CD4-positive, CD25-positive, alpha-beta regulatory T cell (primary cell): Measurements from ENCODE around the gene TLCD1. TPM values are rescaled to one million over a fixed set of nuclear protein-coding genes. Genes with fewer than 3 reads are reported as not detected.

ENCODE experiments used
- ATAC-seq, 2 donors: fragments of 150-1000 bp; cut with Tn5 transposase; one replicate each; pipeline ENCODE4 v1.10.0; 2021; ENCODE audit warnings: low read depth in 2 of 2, moderate number of reproducible peaks in 2 of 2, moderate library complexity in 1 of 2
- DNase-seq, 3 donors: peaks; one replicate each; pipeline versions ENCODE4 v3.0.0 to v3.0.0-alpha.2; 2012 to 2022; ENCODE audit warnings: mixed read lengths in 1 of 3
- H3K27ac ChIP-seq: one replicate; pipeline ENCODE4 v1.7.0; 2013; ENCODE audit warnings: mild to moderate bottlenecking, low read length; ENCODE audit not compliant: insufficient read depth, poor library complexity, severe bottlenecking
- H3K27me3 ChIP-seq: one replicate; pipeline ENCODE4 v1.7.0; 2013; ENCODE audit warnings: low read length; ENCODE audit not compliant: control insufficient read depth, insufficient read depth
- H3K36me3 ChIP-seq: one replicate; pipeline ENCODE4 v1.7.0; 2013; ENCODE audit warnings: mild to moderate bottlenecking, low read length, moderate library complexity; ENCODE audit not compliant: control insufficient read depth, insufficient read depth
- H3K4me1 ChIP-seq: 2 replicates; pipeline ENCODE4 v1.7.0; 2013; ENCODE audit warnings: mild to moderate bottlenecking, low read length; ENCODE audit not compliant: insufficient read depth, control insufficient read depth, poor library complexity, severe bottlenecking
- H3K4me3 ChIP-seq: one replicate; pipeline ENCODE4 v1.7.0; 2013; ENCODE audit warnings: low read depth, mild to moderate bottlenecking, low read length, moderate library complexity
- H3K9me3 ChIP-seq, 2 experiments: 1 replicate in 1 of 2; 2 replicates in 1 of 2; pipeline ENCODE4 v1.7.0; 2013; ENCODE audit warnings: low read length in 2 of 2, mild to moderate bottlenecking in 1 of 2, moderate library complexity in 1 of 2; ENCODE audit not compliant: control insufficient read depth in 2 of 2
- H3K27ac Mint-ChIP-seq, 3 donors: one replicate each; pipeline ENCODE4 v1.8.0; 2020 to 2022; ENCODE audit warnings: mild to moderate bottlenecking in 3 of 3, mixed read lengths in 3 of 3, moderate library complexity in 2 of 3
- H3K27me3 Mint-ChIP-seq: one replicate; pipeline ENCODE4 v1.8.0; 2022; ENCODE audit warnings: mild to moderate bottlenecking, mixed read lengths
- H3K36me3 Mint-ChIP-seq: one replicate; pipeline ENCODE4 v1.8.0; 2020; ENCODE audit warnings: mixed read lengths
- H3K4me1 Mint-ChIP-seq, 4 donors: one replicate each; pipeline ENCODE4 v1.8.0; 2020 to 2022; ENCODE audit warnings: mixed read lengths in 4 of 4, mild to moderate bottlenecking in 1 of 4
- H3K4me3 Mint-ChIP-seq, 4 donors: one replicate each; pipeline ENCODE4 v1.8.0; 2020 to 2022; ENCODE audit warnings: mild to moderate bottlenecking in 4 of 4, mixed read lengths in 4 of 4, moderate library complexity in 3 of 4
- H3K9me3 Mint-ChIP-seq, 7 donors: one replicate each; pipeline ENCODE4 v1.8.0; 2020 to 2022; ENCODE audit warnings: mixed read lengths in 7 of 7, mild to moderate bottlenecking in 3 of 7, moderate library complexity in 2 of 7
- polyA plus RNA-seq, 4 donors: library from polyadenylated mRNA; unstranded; fragments of 300-500 nt; fragmentation: Illumina TruSeq; gene quantifications; one replicate each; pipeline ENCODE4 v1.2.3, GENCODE V29; 2021
- total RNA-seq: library from RNA; stranded (reverse); gene quantifications from one replicate; pipeline ENCODE4 v1.2.3, GENCODE V29; 2022

Gene TLCD1
- total and polyA plus RNA-seq, 5 donors from 2014 or later = 1.3 TPM; not detected in 4

- no peak for ATAC-seq
- Histone ChIP-seq H3K27me3 (no peaks in the 10 kb centered on the region), H3K27ac (no peak overlapping the region), H3K4me1 (no peaks in the 10 kb centered on the region), H3K9me3 (no peaks in the 10 kb centered on the region), H3K4me3 (no peak overlapping the region), H3K36me3 (peaks cover 90% of the 10 kb centered on the region)
- DNase-seq = no peak
- Mint-ChIP-seq H3K27ac (no peak overlapping the region), H3K27me3 (no peaks in the 10 kb centered on the region), H3K4me3 (no peak overlapping the region), H3K4me1 (peaks cover 0 to 2% (median 0%) of the 10 kb centered on the region in 4 donors), H3K9me3 (peaks cover 0 to 2% (median 0%) of the 10 kb centered on the region in 7 donors), H3K36me3 (peaks cover 47% of the 10 kb centered on the region)
Measured at GRCh38 chr17:28698253-28698941, 27.6 kb downstream of the TLCD1 start.

- ATAC-seq (no peak), DNase-seq (no peak)
- no peaks in the 10 kb centered on the region for H3K4me1 ChIP-seq
- H3K27me3 Mint-ChIP-seq = no peaks in the 10 kb centered on the region
- peaks cover 41% of the 10 kb centered on the region for H3K36me3 Mint-ChIP-seq
- H3K36me3 ChIP-seq = peaks cover 80% of the 10 kb centered on the region
- H3K4me3 Mint-ChIP-seq = no peak overlapping the region
- no peak overlapping the region for H3K4me3 ChIP-seq
- no peaks in the 10 kb centered on the region for H3K9me3 Mint-ChIP-seq
- H3K4me1 Mint-ChIP-seq = peaks cover 0 to 2% (median 0%) of the 10 kb centered on the region in 4 donors
- H3K27ac ChIP-seq = no peak overlapping the region
- no peaks in the 10 kb centered on the region for H3K9me3 ChIP-seq
- H3K27me3 ChIP-seq = no peaks in the 10 kb centered on the region
- H3K27ac Mint-ChIP-seq = peak overlapping the region in 1 of 3 donors; percentile 65
Measured at GRCh38 chr17:28693869-28694268, 32.2 kb downstream of the TLCD1 start.

GRCh38 chr17:28689011-28689410 lies 37.0 kb downstream of the TLCD1 start:
- Mint-ChIP-seq H3K4me3 (no peak overlapping the region), H3K36me3 (peaks cover 49% of the 10 kb centered on the region), H3K9me3 (no peaks in the 10 kb centered on the region), H3K27me3 (no peaks in the 10 kb centered on the region), H3K4me1 (peaks cover 0 to 2% (median 0%) of the 10 kb centered on the region in 4 donors), H3K27ac (no peak overlapping the region)
- H3K4me1 ChIP-seq = no peaks in the 10 kb centered on the region
- no peaks in the 10 kb centered on the region for H3K9me3 ChIP-seq
- H3K27me3 ChIP-seq = no peaks in the 10 kb centered on the region
- H3K36me3 ChIP-seq = peaks cover 86% of the 10 kb centered on the region
- H3K27ac ChIP-seq = no peak overlapping the region
- DNase-seq (no peak), ATAC-seq (no peak)
- H3K4me3 ChIP-seq = no peak overlapping the region

DNA sequence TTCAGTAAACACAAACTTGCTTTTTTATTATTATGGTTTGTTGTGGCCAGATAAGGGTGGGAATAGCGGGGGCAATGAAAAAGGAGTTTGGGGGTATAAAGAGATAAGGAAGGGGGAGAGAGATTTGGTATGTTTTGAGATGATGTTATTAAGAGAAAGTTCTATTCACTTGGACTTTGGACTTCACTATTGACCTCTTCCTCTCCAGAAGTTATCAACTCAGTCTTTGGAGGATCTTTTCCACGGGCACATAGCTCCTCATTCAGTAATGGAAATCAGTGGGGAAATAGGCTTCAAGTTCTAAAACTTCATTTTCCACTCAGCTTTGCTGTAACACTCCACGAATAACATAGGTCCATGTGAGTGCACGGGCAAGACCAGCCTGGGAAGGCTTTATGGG lies 37.6 kb downstream of the TLCD1 start:
- no peak overlapping the region for H3K4me3 ChIP-seq
- no peaks in the 10 kb centered on the region for H3K27me3 ChIP-seq
- peaks cover 0 to 2% (median 0%) of the 10 kb centered on the region in 4 donors for H3K4me1 Mint-ChIP-seq
- peak overlapping the region in 1 of 3 donors; percentile 49 for H3K27ac Mint-ChIP-seq
- H3K36me3 ChIP-seq = peaks cover 86% of the 10 kb centered on the region
- ATAC-seq (no peak), DNase-seq (no peak)
- no peaks in the 10 kb centered on the region for H3K9me3 ChIP-seq
- H3K36me3 Mint-ChIP-seq = peaks cover 48% of the 10 kb centered on the region
- H3K9me3 Mint-ChIP-seq = no peaks in the 10 kb centered on the region
- H3K4me1 ChIP-seq = no peaks in the 10 kb centered on the region
- H3K4me3 Mint-ChIP-seq = no peak overlapping the region
- no peak overlapping the region for H3K27ac ChIP-seq
- no peaks in the 10 kb centered on the region for H3K27me3 Mint-ChIP-seq

DNA sequence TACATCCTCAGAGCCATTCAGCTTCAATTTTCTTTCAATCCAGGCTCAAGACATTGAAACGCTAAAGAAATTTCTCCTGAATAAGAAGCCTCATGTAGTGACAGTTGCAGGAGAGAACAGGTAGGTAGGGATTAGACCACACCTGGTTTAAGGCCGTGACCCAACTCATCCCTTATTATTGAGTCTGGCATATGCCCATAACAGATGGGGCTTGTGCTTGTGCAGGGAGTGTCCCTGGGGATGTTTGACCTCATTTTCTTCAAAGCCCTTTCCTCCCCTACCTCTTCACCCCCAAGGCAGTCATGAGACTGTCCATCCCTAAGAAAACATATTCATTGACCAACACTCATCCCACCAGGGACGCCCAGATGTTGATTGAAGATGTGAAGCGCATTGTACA lies 39.7 kb downstream of the TLCD1 start:
- no peaks in the 10 kb centered on the region for H3K27me3 Mint-ChIP-seq
- no peak overlapping the region for H3K4me3 Mint-ChIP-seq
- Histone ChIP-seq H3K9me3 (no peaks in the 10 kb centered on the region), H3K27me3 (no peaks in the 10 kb centered on the region), H3K4me1 (no peaks in the 10 kb centered on the region), H3K36me3 (peaks cover 96% of the 10 kb centered on the region), H3K4me3 (no peak overlapping the region), H3K27ac (no peak overlapping the region)
- peaks cover 52% of the 10 kb centered on the region for H3K36me3 Mint-ChIP-seq
- peaks cover 0 to 2% (median 0%) of the 10 kb centered on the region in 4 donors for H3K4me1 Mint-ChIP-seq
- no peaks in the 10 kb centered on the region for H3K9me3 Mint-ChIP-seq
- DNase-seq (no peak), ATAC-seq (no peak)
- no peak overlapping the region for H3K27ac Mint-ChIP-seq

DNA sequence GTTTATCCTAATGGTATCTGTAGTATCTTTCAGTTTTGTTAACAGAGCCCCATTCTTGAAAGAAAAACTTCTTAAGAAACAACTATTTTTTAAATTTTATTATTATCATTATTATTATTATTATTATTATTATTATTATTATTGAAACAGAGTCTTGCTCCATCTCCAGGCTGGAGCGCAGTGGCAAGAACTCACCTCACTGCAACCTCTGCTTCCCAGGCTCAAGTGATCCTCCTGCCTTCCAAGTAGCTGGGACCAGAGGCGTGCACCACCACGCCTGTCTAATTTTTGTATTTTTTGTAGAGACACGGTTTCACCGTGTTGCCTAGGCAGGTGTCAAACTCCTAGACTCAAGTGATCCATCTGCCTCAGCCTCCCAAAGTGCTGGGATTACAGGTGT lies 40.7 kb downstream of the TLCD1 start:
- Histone ChIP-seq H3K4me3 (no peak overlapping the region), H3K27ac (no peak overlapping the region), H3K27me3 (no peaks in the 10 kb centered on the region), H3K4me1 (no peaks in the 10 kb centered on the region), H3K36me3 (peaks cover 98% of the 10 kb centered on the region), H3K9me3 (no peaks in the 10 kb centered on the region)
- H3K27me3 Mint-ChIP-seq = no peaks in the 10 kb centered on the region
- no peak for DNase-seq
- peaks cover 0 to 2% (median 0%) of the 10 kb centered on the region in 4 donors for H3K4me1 Mint-ChIP-seq
- no peak for ATAC-seq
- peak overlapping the region in 1 of 3 donors; percentile 66 for H3K27ac Mint-ChIP-seq
- no peaks in the 10 kb centered on the region for H3K9me3 Mint-ChIP-seq
- H3K36me3 Mint-ChIP-seq = peaks cover 55% of the 10 kb centered on the region
- H3K4me3 Mint-ChIP-seq = no peak overlapping the region

GRCh38 chr17:28684963-28685362 lies 41.1 kb downstream of the TLCD1 start:
- Histone ChIP-seq H3K27ac (no peak overlapping the region), H3K4me3 (no peak overlapping the region), H3K9me3 (no peaks in the 10 kb centered on the region), H3K36me3 (peaks cover 96% of the 10 kb centered on the region), H3K27me3 (no peaks in the 10 kb centered on the region), H3K4me1 (no peaks in the 10 kb centered on the region)
- Mint-ChIP-seq H3K27ac (peak overlapping the region in 1 of 3 donors; percentile 66), H3K9me3 (no peaks in the 10 kb centered on the region), H3K4me3 (no peak overlapping the region), H3K4me1 (peaks cover 0 to 2% (median 0%) of the 10 kb centered on the region in 4 donors), H3K27me3 (no peaks in the 10 kb centered on the region), H3K36me3 (peaks cover 52% of the 10 kb centered on the region)
- ATAC-seq (no peak), DNase-seq (no peak)

DNA sequence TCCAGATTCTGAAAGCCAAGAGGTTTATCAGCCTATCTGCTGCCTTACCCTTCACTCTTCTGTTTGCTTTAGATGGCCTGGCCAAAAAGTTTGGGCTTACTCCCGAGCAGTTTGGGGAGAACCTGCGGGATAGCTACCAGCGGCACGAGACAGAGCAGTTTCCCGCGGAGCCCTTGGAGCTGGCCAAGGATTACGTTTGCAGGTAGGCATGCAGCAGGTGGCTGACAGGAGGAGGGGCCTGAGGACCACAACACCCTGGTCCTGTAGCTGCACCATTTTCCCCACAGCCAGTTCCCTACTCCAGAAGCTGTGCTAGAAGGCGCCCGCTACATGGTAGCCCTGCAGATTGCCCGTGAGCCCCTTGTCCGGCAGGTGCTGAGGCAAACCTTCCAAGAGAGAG lies 43.4 kb downstream of the TLCD1 start:
- Histone ChIP-seq H3K27me3 (no peaks in the 10 kb centered on the region), H3K4me3 (no peak overlapping the region), H3K27ac (no peak overlapping the region), H3K36me3 (peaks cover 91% of the 10 kb centered on the region), H3K9me3 (no peaks in the 10 kb centered on the region), H3K4me1 (no peaks in the 10 kb centered on the region)
- no peaks in the 10 kb centered on the region for H3K9me3 Mint-ChIP-seq
- no peak for DNase-seq
- H3K27ac Mint-ChIP-seq = no peak overlapping the region
- peaks cover 0 to 2% (median 0%) of the 10 kb centered on the region in 4 donors for H3K4me1 Mint-ChIP-seq
- H3K4me3 Mint-ChIP-seq = no peak overlapping the region
- H3K27me3 Mint-ChIP-seq = no peaks in the 10 kb centered on the region
- peaks cover 42% of the 10 kb centered on the region for H3K36me3 Mint-ChIP-seq
- ATAC-seq = no peak
